SH-SY5Y (cell line): ENCODE measurements around the gene AK4.

Source experiments
- GATA2 ChIP-seq: IDR thresholded peaks from 2 replicates; pipeline ENCODE4 v1.6.1; 2011; ENCODE audit warnings: mild to moderate bottlenecking, low read depth, low read length
- GATA3 ChIP-seq: IDR thresholded peaks from 2 replicates; pipeline ENCODE4 v1.6.1; 2011; ENCODE audit warnings: low read depth, mild to moderate bottlenecking, low read length, moderate library complexity

GRCh38 chr1:65210325-65210724, 62.3 kb downstream of the AK4 start:
- TF ChIP-seq GATA2 (no peak), GATA3 (no peak)
